RWPE2 (cell line): ENCODE data around the gene PLB1.
"Not testable (repeated sequence)": the region's sequence is repeated elsewhere in the genome, so short reads cannot be mapped to it uniquely, and the experiment has no call there.

Source experiments
- ATAC-seq: fragments of 200-7000 bp; cut with Tn5 transposase; 3 replicates; pipeline ENCODE4 v1.9.1; 2021; ENCODE audit warnings: low read depth
- DNase-seq: peaks from one replicate; pipeline ENCODE4 v3.0.0-alpha.2; 2020; ENCODE audit warnings: low spot score
- H3K27ac ChIP-seq: fragments of 450-650 bp; 2 replicates; pipeline ENCODE4 v1.5.1; 2017; ENCODE audit warnings: mild to moderate bottlenecking; ENCODE audit not compliant: poor library complexity, severe bottlenecking
- H3K27me3 ChIP-seq: fragments of 250-450 bp; sonication (Bioruptor Pico); 2 replicates; pipeline ENCODE4 v1.5.1; 2021; ENCODE audit warnings: mild to moderate bottlenecking, moderate library complexity; ENCODE audit not compliant: insufficient read depth, poor library complexity, severe bottlenecking
- H3K36me3 ChIP-seq: fragments of 250-450 bp; sonication (Bioruptor Pico); 2 replicates; pipeline ENCODE4 v1.5.1; 2020; ENCODE audit warnings: low read depth, mild to moderate bottlenecking, moderate library complexity
- H3K4me1 ChIP-seq: fragments of 250-450 bp; sonication (Bioruptor Pico); 2 replicates; pipeline ENCODE4 v1.5.1; 2021; ENCODE audit warnings: mild to moderate bottlenecking, moderate library complexity; ENCODE audit not compliant: insufficient read depth, poor library complexity, severe bottlenecking
- H3K4me3 ChIP-seq: fragments of 250-450 bp; sonication (Bioruptor Pico); 2 replicates; pipeline ENCODE4 v1.5.1; 2021; ENCODE audit warnings: mild to moderate bottlenecking, moderate library complexity; ENCODE audit not compliant: severe bottlenecking
- H3K9me3 ChIP-seq: fragments of 250-450 bp; sonication (Bioruptor Pico); 2 replicates; pipeline ENCODE4 v1.5.1; 2021; ENCODE audit warnings: mild to moderate bottlenecking, moderate library complexity; ENCODE audit not compliant: severe bottlenecking
- TF ChIP-seq, protein P1 (sequence below): fragments of 450-650 bp; IDR thresholded peaks from one replicate; pipeline ENCODE4 v1.5.1; 2017; ENCODE audit warnings: mild to moderate bottlenecking, moderate library complexity; ENCODE audit not compliant: poor library complexity, severe bottlenecking

Gene PLB1

DNA sequence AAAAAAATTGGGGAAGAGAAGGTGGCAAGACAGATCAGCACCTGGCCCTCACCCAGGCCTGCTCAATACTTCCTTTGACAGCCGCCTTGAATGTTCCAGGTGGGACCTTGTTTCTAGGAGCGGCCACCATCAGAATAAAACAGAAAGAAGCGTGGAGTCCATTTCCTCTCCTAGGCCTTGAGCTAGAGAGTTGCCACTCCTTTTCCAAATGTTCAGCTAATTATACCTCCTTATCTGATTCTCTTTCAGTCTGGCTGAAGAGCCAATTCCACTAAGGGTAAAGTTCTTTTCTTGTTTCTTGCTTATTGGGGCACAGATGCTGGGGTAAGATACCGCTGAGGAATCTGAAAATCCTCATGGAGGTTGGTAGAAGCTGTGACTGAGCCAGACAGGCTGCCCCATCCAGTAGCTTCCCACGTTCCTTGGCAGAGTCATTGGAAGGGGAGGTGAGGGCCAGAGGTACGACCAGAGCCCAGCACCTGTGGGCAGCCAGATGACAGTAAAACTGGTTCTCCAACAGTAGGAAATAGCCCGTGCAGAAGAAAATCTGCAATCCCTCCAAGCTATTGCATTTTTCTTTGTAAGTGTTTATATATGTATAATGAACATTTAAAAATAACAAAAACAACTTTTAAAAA is 51.5 kb downstream of the PLB1 start:
- H3K4me1 ChIP-seq: peaks cover 14% of the 10 kb centered on the region
- H3K9me3 ChIP-seq: no peaks in the 10 kb centered on the region
- DNase-seq (no peak), ATAC-seq (no peak)
- TF ChIP-seq, protein P1, sequence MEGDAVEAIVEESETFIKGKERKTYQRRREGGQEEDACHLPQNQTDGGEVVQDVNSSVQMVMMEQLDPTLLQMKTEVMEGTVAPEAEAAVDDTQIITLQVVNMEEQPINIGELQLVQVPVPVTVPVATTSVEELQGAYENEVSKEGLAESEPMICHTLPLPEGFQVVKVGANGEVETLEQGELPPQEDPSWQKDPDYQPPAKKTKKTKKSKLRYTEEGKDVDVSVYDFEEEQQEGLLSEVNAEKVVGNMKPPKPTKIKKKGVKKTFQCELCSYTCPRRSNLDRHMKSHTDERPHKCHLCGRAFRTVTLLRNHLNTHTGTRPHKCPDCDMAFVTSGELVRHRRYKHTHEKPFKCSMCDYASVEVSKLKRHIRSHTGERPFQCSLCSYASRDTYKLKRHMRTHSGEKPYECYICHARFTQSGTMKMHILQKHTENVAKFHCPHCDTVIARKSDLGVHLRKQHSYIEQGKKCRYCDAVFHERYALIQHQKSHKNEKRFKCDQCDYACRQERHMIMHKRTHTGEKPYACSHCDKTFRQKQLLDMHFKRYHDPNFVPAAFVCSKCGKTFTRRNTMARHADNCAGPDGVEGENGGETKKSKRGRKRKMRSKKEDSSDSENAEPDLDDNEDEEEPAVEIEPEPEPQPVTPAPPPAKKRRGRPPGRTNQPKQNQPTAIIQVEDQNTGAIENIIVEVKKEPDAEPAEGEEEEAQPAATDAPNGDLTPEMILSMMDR: no peak
- H3K36me3 ChIP-seq: no peaks in the 10 kb centered on the region
- H3K4me3 ChIP-seq: no peak overlapping the region
- no peak overlapping the region for H3K27ac ChIP-seq
- H3K27me3 ChIP-seq: no peaks in the 10 kb centered on the region

DNA sequence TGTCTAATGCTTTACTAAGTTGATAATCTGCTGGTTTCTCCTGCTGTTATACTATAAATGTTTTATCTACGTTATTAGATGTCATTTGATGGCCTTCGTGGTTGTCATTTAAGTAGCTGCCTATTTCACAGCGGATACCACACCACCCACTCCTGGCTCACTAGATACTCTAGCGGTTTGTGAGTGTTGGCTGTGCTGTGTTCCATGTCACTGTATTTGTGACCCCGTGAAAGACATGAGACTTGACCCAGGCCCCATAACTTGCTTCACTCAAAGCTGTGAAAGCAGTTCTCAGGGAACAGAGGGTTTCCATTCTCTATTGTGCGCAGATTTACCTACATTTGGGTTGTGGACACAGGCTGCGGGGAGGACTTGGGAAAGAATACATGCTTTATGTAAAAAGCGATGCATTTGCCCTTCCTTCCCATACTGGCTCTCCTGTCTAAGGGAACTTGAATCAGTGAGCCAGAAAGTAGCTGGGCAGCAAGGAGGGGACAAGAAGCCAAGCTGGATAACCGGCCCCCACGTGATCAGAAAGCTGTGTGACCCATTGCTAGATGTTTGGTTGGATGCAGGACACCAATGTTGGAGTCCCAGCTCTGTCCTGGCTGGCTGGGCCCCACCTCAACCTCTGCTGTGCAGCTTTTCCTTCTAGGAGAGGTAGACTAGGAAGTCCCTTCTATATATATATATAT is 52.2 kb downstream of the PLB1 start:
- Histone ChIP-seq H3K4me3 (no peak overlapping the region), H3K9me3 (no peaks in the 10 kb centered on the region), H3K4me1 (peaks cover 14% of the 10 kb centered on the region), H3K27me3 (no peaks in the 10 kb centered on the region), H3K27ac (no peak overlapping the region), H3K36me3 (no peaks in the 10 kb centered on the region)
- ATAC-seq (no peak), DNase-seq (no peak)
- TF ChIP-seq, protein P1: no peak

DNA sequence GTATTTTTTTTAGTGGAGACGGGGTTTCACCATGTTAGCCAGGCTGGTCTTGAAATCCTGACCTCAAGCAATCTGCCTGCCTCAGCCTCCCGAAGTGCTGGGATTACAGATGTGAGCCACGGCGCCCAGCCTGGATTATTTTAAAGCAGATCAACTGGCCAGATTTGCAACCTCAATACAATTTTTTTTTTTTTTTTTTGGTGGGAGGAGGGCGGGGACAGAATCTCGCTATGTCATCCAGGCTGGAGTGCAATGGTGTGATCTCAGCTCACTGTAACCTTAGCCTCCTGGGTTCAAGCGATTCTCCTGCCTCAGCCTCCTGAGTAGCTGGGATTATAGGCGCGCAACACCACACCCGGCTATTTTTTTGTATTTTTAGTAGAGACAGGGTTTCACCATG is 54.5 kb downstream of the PLB1 start:
- not testable (repeated sequence) for ATAC-seq, H3K4me3 ChIP-seq, H3K36me3 ChIP-seq, H3K27ac ChIP-seq, H3K27me3 ChIP-seq, H3K9me3 ChIP-seq, DNase-seq
- H3K4me1 ChIP-seq: peaks cover 12% of the 10 kb centered on the region

DNA sequence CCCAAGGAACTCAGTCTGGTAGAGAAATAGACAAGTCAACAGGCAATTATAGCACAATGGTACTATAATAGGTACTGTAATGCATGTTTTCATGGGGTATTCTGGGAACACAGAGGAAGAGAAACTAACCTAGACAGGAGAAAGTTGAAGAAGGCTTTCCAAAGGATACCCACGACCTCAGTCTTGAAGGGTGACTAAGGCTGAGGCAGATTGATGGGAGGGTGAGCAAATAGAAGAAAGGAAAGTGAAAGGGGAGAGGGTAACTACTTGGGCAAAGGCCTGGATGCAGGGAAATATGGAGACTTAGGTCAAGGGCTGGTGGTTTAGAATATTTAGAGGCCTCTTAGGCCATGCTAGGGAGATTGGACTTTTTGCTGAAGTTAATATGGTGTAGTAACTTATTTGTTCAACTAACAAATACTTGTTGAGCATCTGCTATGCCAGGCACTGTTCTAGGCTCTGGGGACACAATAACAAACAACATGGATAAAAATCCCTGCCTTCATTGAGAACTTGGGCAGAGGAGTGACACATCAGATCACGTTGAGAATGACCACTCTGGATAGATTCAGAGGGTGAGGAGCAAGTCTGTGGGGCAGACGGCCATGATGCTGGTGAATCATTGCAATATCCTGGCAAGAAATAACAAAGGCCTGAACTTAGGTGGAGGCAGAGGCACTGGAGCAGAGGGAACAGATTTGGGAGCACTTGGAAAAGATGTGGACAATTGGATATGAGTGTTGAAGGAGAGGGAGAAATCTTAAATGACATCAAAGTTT is 56.4 kb downstream of the PLB1 start:
- Histone ChIP-seq H3K4me1 (no peaks in the 10 kb centered on the region), H3K27me3 (no peaks in the 10 kb centered on the region), H3K9me3 (no peaks in the 10 kb centered on the region), H3K4me3 (no peak overlapping the region), H3K27ac (no peak overlapping the region), H3K36me3 (no peaks in the 10 kb centered on the region)
- DNase-seq (no peak), ATAC-seq (no peak)
- TF ChIP-seq, protein P1: no peak

DNA sequence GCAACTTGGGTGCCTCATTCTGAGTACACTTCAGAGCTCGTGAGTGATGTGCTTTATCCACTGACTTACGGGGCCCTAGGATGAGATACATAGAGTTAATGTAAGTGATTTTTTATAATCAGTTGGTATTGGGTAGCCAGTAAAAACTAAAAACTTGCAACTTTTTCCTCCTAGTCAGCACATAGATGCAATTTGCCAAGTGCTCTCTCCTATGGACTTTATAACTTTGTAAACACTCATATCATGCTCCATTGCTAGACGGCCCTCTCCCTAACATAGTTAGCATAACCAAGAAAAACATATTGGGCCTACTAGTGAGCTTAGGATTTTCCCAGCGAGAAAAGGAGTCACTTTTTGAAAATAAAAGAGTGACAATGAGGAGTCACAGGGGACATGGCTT is 60.4 kb downstream of the PLB1 start:
- Histone ChIP-seq H3K4me3 (no peak overlapping the region), H3K27ac (no peak overlapping the region), H3K27me3 (no peaks in the 10 kb centered on the region), H3K36me3 (no peaks in the 10 kb centered on the region), H3K9me3 (no peaks in the 10 kb centered on the region), H3K4me1 (no peaks in the 10 kb centered on the region)
- TF ChIP-seq, protein P1: no peak
- ATAC-seq: no peak
- DNase-seq: no peak
